H9 (cell line): Measurements from ENCODE around the gene PLEKHG2. TPM values are rescaled to one million over a fixed set of nuclear protein-coding genes. Genes with fewer than 3 reads are reported as not detected.

ENCODE experiments used
- DNase-seq: peaks from one replicate; pipeline ENCODE4 v3.0.0-alpha.2; 2017
- H2AFZ ChIP-seq: one replicate; pipeline ENCODE4 v1.6.1; 2013; ENCODE audit warnings: mild to moderate bottlenecking, low read length, control low read depth, moderate library complexity
- H2AK5ac ChIP-seq: 2 replicates; pipeline ENCODE4 v1.6.1; 2013; ENCODE audit warnings: low read length, control low read depth, mixed read lengths; ENCODE audit not compliant: insufficient read length
- H2BK120ac ChIP-seq: one replicate; pipeline ENCODE4 v1.6.1; 2013; ENCODE audit warnings: low read depth, mild to moderate bottlenecking, low read length, control low read depth, inconsistent platforms; ENCODE audit not compliant: poor library complexity, severe bottlenecking
- H2BK12ac ChIP-seq: 2 replicates; pipeline ENCODE4 v1.6.1; 2013; ENCODE audit warnings: low read length, control low read depth, mixed read lengths, low read depth; ENCODE audit not compliant: insufficient read length
- H2BK15ac ChIP-seq: 2 replicates; pipeline ENCODE4 v1.6.1; 2013; ENCODE audit warnings: low read depth, low read length, control low read depth
- H2BK20ac ChIP-seq: one replicate; pipeline ENCODE4 v1.6.1; 2013; ENCODE audit warnings: low read depth, mild to moderate bottlenecking, low read length, control low read depth, inconsistent platforms; ENCODE audit not compliant: poor library complexity, severe bottlenecking
- H2BK5ac ChIP-seq: 2 replicates; pipeline ENCODE4 v1.6.1; 2013; ENCODE audit warnings: low read length, control low read depth, mixed read lengths; ENCODE audit not compliant: insufficient read length
- H3K14ac ChIP-seq: 2 replicates; pipeline ENCODE4 v1.6.1; 2013; ENCODE audit warnings: low read length, control low read depth; ENCODE audit not compliant: insufficient read depth
- H3K18ac ChIP-seq: 2 replicates; pipeline ENCODE4 v1.6.1; 2013; ENCODE audit warnings: low read depth, mild to moderate bottlenecking, mixed read lengths, low read length, control low read depth; ENCODE audit not compliant: insufficient read length
- H3K23ac ChIP-seq: 2 replicates; pipeline ENCODE4 v1.6.1; 2013; ENCODE audit warnings: low read length, control low read depth, mixed read lengths, low read depth; ENCODE audit not compliant: insufficient read length
- H3K23me2 ChIP-seq: 2 replicates; pipeline ENCODE4 v1.6.1; 2013; ENCODE audit warnings: low read depth, mild to moderate bottlenecking, mixed read lengths, low read length, control low read depth; ENCODE audit not compliant: insufficient read length, poor library complexity, severe bottlenecking
- H3K27ac ChIP-seq: 2 replicates; pipeline ENCODE4 v1.5.1; 2013; ENCODE audit warnings: low read length, control low read depth, mixed read lengths, low read depth; ENCODE audit not compliant: insufficient read length
- H3K27me3 ChIP-seq: 2 replicates; pipeline ENCODE4 v1.6.1; 2013; ENCODE audit warnings: low read length, control low read depth, inconsistent platforms; ENCODE audit not compliant: insufficient read depth
- H3K4ac ChIP-seq: 2 replicates; pipeline ENCODE4 v1.6.1; 2013; ENCODE audit warnings: low read depth, mild to moderate bottlenecking, control low read depth, inconsistent platforms, low read length, moderate library complexity
- H3K4me1 ChIP-seq: 2 replicates; pipeline ENCODE4 v1.6.1; 2013; ENCODE audit warnings: low read length, control low read depth, inconsistent platforms; ENCODE audit not compliant: insufficient read depth
- H3K4me2 ChIP-seq: 2 replicates; pipeline ENCODE4 v1.6.1; 2013; ENCODE audit warnings: low read length, control low read depth, mixed read lengths; ENCODE audit not compliant: insufficient read length, insufficient read depth
- H3K56ac ChIP-seq: 2 replicates; pipeline ENCODE4 v1.6.1; 2013; ENCODE audit warnings: low read depth, mild to moderate bottlenecking, mixed read lengths, low read length, control low read depth; ENCODE audit not compliant: insufficient read length
- H3K79me1 ChIP-seq: 2 replicates; pipeline ENCODE4 v1.6.1; 2013; ENCODE audit warnings: low read depth, mild to moderate bottlenecking, moderate library complexity, low read length, control low read depth, inconsistent platforms; ENCODE audit not compliant: insufficient read depth, poor library complexity, severe bottlenecking
- H3K79me2 ChIP-seq: 2 replicates; pipeline ENCODE4 v1.6.1; 2013; ENCODE audit warnings: low read length, control low read depth, inconsistent platforms; ENCODE audit not compliant: insufficient read depth
- H3K9ac ChIP-seq: 2 replicates; pipeline ENCODE4 v1.6.1; 2013; ENCODE audit warnings: low read length, control low read depth, mixed read lengths; ENCODE audit not compliant: insufficient read length; ENCODE audit errors: extremely low read depth
- H3K9me3 ChIP-seq: one replicate; pipeline ENCODE4 v1.6.1; 2013; ENCODE audit warnings: low read depth, low read length, inconsistent platforms; ENCODE audit not compliant: control insufficient read depth
- H3T11ph ChIP-seq: one replicate; pipeline ENCODE4 v1.6.1; 2013; ENCODE audit warnings: mild to moderate bottlenecking, low read length, control low read depth, inconsistent platforms
- H4K20me1 ChIP-seq: one replicate; pipeline ENCODE4 v1.6.1; 2013; ENCODE audit not compliant: control insufficient read depth, insufficient read length, insufficient read depth
- H4K5ac ChIP-seq: 2 replicates; pipeline ENCODE4 v1.6.1; 2013; ENCODE audit warnings: low read depth, mild to moderate bottlenecking, mixed read lengths, low read length, control low read depth; ENCODE audit not compliant: insufficient read length
- H4K8ac ChIP-seq: replicated peaks from 2 replicates; pipeline ENCODE4 v1.6.1; 2013; ENCODE audit warnings: low read length, control low read depth, mixed read lengths, low read depth; ENCODE audit not compliant: insufficient read length
- H4K91ac ChIP-seq: 2 replicates; pipeline ENCODE4 v1.6.1; 2013; ENCODE audit warnings: low read depth, mild to moderate bottlenecking, moderate library complexity, mixed read lengths, low read length, control low read depth; ENCODE audit not compliant: insufficient read length
- H3K27ac Mint-ChIP-seq, 3 experiments: 2 replicates in 2 of 3; 3 replicates in 1 of 3; pipeline ENCODE4 v1.8.0; 2020 to 2021; ENCODE audit warnings: mixed read lengths in 3 of 3, mild to moderate bottlenecking in 1 of 3, moderate library complexity in 1 of 3
- H3K27me3 Mint-ChIP-seq: 2 replicates; pipeline ENCODE4 v1.8.0; 2021; ENCODE audit warnings: low read depth, mild to moderate bottlenecking, moderate library complexity, mixed read lengths
- H3K36me3 Mint-ChIP-seq, 3 experiments: 2 replicates in 2 of 3; 3 replicates in 1 of 3; pipeline ENCODE4 v1.8.0; 2020 to 2021; ENCODE audit warnings: low read depth in 3 of 3, mixed read lengths in 3 of 3; ENCODE audit not compliant: insufficient read depth in 1 of 3
- H3K4me1 Mint-ChIP-seq, 2 experiments: 2 replicates each; pipeline ENCODE4 v1.8.0; 2020; ENCODE audit warnings: mixed read lengths in 2 of 2
- H3K4me3 Mint-ChIP-seq, 2 experiments: 2 replicates in 1 of 2; 3 replicates in 1 of 2; pipeline ENCODE4 v1.8.0; 2020 to 2021; ENCODE audit warnings: mild to moderate bottlenecking in 2 of 2, mixed read lengths in 2 of 2, moderate library complexity in 1 of 2
- H3K9me3 Mint-ChIP-seq, 2 experiments: 2 replicates in 1 of 2; 3 replicates in 1 of 2; pipeline ENCODE4 v1.8.0; 2020; ENCODE audit warnings: mild to moderate bottlenecking in 2 of 2, mixed read lengths in 2 of 2, moderate library complexity in 1 of 2
- WGBS: extraction: QIAGEN DNeasy Blood & Tissue Kit; methylation state at CpG from one replicate; pipeline ENCODE4 v1.1.7; 2013; ENCODE audit warnings: missing lambda C conversion rate, low lambda C conversion rate, mixed read lengths; ENCODE audit not compliant: insufficient read length; ENCODE audit errors: extremely low coverage; 5-methylcytosine and 5-hydroxymethylcytosine counted together
- total RNA-seq: library from RNA; stranded (reverse); gene quantifications from 2 replicates; pipeline ENCODE4 v1.2.1, GENCODE V29; 2021
- TF ChIP-seq, protein P1 (sequence below): fragments of 200-600 bp; sonication (generic); conservative IDR thresholded peaks from 3 replicates; pipeline ENCODE4 v1.8.0; 2021; ENCODE audit warnings: antibody characterized with exemption, mild to moderate bottlenecking

Gene PLEKHG2
- total RNA-seq, 1 experiment from 2014 or later = 167 TPM

DNA sequence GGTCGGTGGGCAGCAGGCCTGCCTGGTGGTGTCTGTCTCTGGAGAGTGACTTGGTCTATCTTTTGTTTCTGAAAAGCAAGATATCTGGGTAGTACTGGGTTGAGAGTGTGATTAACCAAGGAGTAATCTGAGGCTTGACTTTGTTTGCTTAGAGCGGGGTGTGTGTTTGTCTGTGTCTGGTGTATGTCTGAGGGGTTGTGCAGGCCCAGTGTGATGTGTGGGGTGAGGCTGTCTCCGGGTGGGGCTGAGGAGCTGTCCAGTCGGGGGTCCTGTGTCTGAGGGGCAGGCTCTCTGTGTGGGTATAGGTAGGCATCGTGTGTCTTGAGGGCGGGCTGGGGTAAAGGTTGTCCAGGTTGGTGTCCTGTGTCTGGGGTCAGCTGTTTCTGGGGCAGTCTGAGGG is 57.1 kb downstream of the PLEKHG2 start:
- Mint-ChIP-seq H3K27me3 (no peaks in the 10 kb centered on the region; the same call in 1 of the 2 replicates), H3K4me1 (peaks cover 0 to 3% of the 10 kb centered on the region in 2 experiments; a peak in 1 of 4 replicates), H3K27ac (no peak overlapping the region), H3K9me3 (no peaks in the 10 kb centered on the region), H3K36me3 (peaks cover 49 to 85% (median 79%) of the 10 kb centered on the region in 3 experiments), H3K4me3 (no peak overlapping the region)
- H3K23ac ChIP-seq = no peak overlapping the region
- no peaks in the 10 kb centered on the region for H3K27me3 ChIP-seq
- no peak overlapping the region for H3K4ac ChIP-seq
- H3K14ac ChIP-seq = no peak overlapping the region
- H2AK5ac ChIP-seq = no peak overlapping the region
- no peak overlapping the region for H3K27ac ChIP-seq
- no peaks in the 10 kb centered on the region for H3K4me1 ChIP-seq
- H3T11ph ChIP-seq = no peak overlapping the region
- no peak for DNase-seq
- H2BK12ac ChIP-seq = no peak overlapping the region
- no peak overlapping the region for H2BK5ac ChIP-seq
- no peak overlapping the region for H4K5ac ChIP-seq
- no peaks in the 10 kb centered on the region for H3K9me3 ChIP-seq
- no peak overlapping the region for H2BK120ac ChIP-seq
- no peaks in the 10 kb centered on the region for H3K79me2 ChIP-seq
- no peak overlapping the region for H3K18ac ChIP-seq
- H2BK20ac ChIP-seq = no peak overlapping the region
- H3K56ac ChIP-seq = no peak overlapping the region
- H4K8ac ChIP-seq = no peak overlapping the region
- no peaks in the 10 kb centered on the region for H3K79me1 ChIP-seq
- H3K9ac ChIP-seq = no peak overlapping the region
- TF ChIP-seq, protein P1, sequence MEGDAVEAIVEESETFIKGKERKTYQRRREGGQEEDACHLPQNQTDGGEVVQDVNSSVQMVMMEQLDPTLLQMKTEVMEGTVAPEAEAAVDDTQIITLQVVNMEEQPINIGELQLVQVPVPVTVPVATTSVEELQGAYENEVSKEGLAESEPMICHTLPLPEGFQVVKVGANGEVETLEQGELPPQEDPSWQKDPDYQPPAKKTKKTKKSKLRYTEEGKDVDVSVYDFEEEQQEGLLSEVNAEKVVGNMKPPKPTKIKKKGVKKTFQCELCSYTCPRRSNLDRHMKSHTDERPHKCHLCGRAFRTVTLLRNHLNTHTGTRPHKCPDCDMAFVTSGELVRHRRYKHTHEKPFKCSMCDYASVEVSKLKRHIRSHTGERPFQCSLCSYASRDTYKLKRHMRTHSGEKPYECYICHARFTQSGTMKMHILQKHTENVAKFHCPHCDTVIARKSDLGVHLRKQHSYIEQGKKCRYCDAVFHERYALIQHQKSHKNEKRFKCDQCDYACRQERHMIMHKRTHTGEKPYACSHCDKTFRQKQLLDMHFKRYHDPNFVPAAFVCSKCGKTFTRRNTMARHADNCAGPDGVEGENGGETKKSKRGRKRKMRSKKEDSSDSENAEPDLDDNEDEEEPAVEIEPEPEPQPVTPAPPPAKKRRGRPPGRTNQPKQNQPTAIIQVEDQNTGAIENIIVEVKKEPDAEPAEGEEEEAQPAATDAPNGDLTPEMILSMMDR = no peak
- H2BK15ac ChIP-seq = no peak overlapping the region
- no peak overlapping the region for H4K91ac ChIP-seq
- H2AFZ ChIP-seq = no peak overlapping the region
- no peaks in the 10 kb centered on the region for H3K23me2 ChIP-seq
- no peak overlapping the region for H3K4me2 ChIP-seq
- peaks cover 3% of the 10 kb centered on the region for H4K20me1 ChIP-seq
- whole genome bisulfite sequencing = no CpG with 5 or more reads among the region's 6 CpGs
